HL-60/S4 treated with retinoic acid at 250 ng/mL for 4 days and 3 days (cell line): ENCODE data around the gene PRICKLE1.
"Not testable (repeated sequence)": the region's sequence is repeated elsewhere in the genome, so short reads cannot be mapped to it uniquely, and the experiment has no call there.

Source experiments
- in situ Hi-C: fragments of 300-500 bp; cut with MboI; formaldehyde crosslinking; loops from 2 replicates; pipeline ENCODE4 v1.7.0; 2022; ENCODE audit warnings: low sequenced_read_pairs

PRICKLE1 gene

GRCh38 chr12:42557586-42558172, 31.9 kb downstream of the PRICKLE1 start:
- in situ Hi-C loops: loop anchor here (25.0 kb wide), 1 partner anchor 420 kb away; the partner anchor contains the start of gene GXYLT1

DNA sequence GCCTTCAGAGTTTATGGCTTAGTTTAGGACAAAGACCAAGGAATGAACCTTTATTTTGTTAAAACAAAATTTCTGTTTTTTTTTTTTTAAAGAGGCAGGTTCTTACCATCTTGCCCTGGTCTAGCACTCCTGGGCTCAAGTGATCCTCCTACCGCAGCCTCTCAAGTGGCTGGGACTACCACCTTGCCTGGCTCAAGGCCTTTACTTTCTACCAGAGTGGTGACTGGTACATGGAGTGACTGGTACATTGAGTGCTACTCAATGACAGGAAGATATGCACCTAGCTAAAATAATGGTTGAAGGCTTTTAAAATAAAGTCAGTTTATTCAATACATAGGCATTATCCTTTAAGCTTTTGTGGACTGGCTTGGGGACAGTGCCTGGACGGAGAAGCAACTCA, 32.6 kb downstream of the PRICKLE1 start:
- in situ Hi-C loops: loop anchor here (25.0 kb wide), 1 partner anchor 420 kb away; the partner anchor contains the start of gene GXYLT1

DNA sequence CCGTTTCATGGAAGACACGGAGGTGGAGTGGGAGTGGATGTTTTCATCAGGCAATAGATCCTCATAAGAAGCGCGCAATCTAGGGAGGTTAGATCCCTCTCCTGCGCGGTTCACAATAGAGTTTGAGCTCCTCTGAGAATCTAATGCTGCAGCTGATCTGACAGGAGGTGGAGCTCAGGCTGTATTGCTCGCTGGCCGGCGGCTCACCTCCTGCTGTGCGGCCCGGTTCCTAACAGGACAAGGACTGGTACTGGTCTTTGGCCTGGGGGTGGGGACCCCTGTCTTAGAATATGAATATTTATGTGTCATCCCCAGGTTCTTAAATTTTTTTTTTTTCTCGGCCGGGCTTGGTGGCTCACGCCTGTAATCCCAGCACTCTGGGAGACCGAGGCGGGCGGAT, 36.7 kb downstream of the PRICKLE1 start:
- in situ Hi-C loops: loop anchor here (25.0 kb wide), 1 partner anchor 416 kb away; the partner anchor contains the start of gene GXYLT1

GRCh38 chr12:42550800-42551199, 38.7 kb downstream of the PRICKLE1 start:
- in situ Hi-C loops: loop anchor here (25.0 kb wide), 1 partner anchor 413 kb away; the partner anchor contains the start of gene GXYLT1

DNA sequence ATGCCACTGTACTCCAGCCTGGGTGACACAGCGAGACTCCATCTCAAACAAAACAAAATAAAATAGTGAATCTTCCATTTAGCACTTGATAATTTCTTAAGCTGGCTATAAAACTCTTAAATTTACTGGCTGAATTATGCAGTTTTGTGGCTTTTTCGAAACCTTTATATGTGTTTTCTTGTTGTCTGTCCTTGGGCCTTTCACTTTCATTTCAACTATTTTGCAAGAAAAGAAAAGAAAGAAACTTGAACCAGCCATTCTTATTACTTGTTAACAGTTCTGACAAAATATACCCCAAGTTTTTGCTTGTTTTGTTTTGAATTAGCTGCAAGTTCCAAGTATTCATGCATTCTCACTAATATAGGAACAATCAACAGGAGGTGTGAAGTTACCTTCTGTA, 42.8 kb downstream of the PRICKLE1 start:
- in situ Hi-C loops: no loop called here

GRCh38 chr12:42541965-42542364, 47.6 kb downstream of the PRICKLE1 start:
- in situ Hi-C loops: no loop called here

DNA sequence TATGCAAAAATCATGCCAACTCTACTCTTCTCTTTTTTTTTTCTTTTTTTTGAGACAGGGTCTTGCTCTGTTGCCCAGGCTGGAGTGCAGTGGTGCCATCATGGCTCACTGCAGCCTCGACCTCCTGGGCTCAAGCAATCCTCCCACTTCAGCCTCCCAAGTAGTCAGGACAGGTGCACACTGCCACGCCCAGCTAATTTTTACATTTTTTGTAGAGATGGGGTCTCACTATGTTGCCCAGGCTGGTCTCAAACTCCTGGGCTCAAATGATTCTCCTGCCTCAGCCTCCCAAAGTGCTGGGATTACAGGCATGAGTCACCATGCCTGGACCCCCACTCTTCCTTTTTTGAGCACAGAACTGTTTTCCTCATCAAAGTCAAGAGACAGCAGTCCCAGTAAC, 48.2 kb downstream of the PRICKLE1 start:
- in situ Hi-C loops: not testable (repeated sequence)

- in situ Hi-C loops: no loop called here
These were observed 49.9 kb downstream of the PRICKLE1 start for GRCh38 chr12:42539696-42540095.

GRCh38 chr12:42538203-42538602, 51.3 kb downstream of the PRICKLE1 start:
- in situ Hi-C loops: no loop called here

DNA sequence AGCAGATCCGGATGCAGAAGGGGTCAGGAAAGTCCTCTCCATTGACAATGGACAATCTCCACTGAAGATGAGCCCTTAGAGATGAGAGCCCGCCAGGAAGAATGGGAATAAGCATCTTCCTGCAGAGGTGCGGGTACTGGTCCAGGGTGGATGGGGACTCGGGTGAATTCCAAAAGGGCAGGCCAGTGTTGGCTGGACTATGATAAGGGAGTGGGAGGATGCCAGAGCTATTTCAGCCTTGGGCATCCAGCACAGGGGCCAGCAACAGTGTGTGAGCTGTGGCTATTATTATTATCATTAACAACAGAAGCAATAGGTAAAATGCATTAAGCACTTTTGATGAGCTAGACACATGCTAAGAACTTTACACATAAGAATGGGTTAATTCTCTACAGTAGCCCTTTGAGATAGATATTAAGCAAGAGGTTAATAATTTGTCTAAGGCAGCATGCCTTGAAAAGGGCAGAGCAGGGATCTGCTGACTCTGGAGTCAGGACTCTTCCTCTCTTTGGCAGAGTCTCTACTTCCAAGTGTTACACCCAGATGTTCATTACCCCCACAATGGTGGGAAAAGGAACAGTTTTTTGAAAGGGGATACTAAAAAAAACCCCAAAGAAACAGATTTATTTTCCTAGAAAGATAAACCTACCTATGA, 55.2 kb downstream of the PRICKLE1 start:
- in situ Hi-C loops: no loop called here

DNA sequence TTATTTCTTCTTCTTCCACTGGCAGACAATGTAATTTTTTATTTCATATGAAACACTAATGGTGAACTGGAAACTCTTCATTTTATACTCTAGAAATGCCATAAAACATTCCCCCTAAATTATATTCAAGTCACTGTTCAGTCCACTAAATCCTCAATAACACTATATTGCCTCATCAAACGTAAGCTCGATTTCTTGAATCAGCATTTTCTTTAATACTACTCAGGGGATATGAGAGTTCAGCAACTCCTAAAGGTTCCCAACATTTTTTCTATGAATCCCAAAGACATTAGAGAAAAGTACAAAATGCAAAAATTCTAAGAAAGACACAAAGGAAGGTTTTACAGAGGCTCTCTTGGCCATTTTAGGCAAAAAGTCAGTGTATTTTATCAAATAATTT, 59.3 kb downstream of the PRICKLE1 start:
- in situ Hi-C loops: no loop called here

GRCh38 chr12:42525444-42525843, 64.1 kb downstream of the PRICKLE1 start:
- in situ Hi-C loops: no loop called here

- in situ Hi-C loops: no loop called here
These were observed 64.8 kb downstream of the PRICKLE1 start for GRCh38 chr12:42524716-42525115.

DNA sequence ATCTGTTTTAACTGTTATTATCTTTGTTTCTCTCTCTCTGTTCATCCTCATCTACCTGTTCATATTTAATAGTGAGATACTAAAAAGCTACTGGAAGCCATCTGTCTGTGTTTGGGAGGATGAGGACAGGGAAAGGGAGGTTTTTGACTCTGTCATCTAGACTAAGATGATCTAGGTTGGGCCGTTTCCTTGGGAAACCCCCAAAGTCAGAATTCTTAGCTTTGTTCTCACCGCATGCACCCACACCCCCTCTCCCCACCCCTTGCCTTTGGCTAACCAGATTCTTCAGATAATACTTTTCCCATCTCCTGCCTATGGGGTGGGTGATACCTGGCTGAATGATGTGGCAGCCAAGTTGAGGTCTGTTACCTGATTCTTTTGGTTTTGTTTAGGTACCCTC, 73.0 kb downstream of the PRICKLE1 start:
- in situ Hi-C loops: no loop called here

DNA sequence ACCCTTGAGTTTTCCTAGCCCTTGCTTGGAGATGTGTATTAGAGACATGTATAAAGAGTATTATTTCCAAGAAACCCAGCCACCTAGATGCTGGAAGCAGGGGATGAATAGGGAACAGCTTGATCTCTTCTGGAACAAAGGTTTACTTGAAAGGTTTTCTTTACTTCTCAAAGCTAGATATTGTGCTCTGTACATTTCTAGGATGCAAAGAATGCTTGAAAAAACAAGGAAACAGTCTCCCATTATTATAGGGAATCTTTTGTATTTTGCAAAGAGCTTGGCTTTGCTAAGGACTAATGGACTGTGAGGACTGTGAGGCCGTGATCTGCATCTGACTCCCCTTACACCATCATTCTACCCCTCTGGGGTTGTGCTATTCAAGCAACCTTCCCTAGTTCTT, 77.9 kb downstream of the PRICKLE1 start:
- in situ Hi-C loops: no loop called here

GRCh38 chr12:42510823-42511222, 78.7 kb downstream of the PRICKLE1 start:
- in situ Hi-C loops: no loop called here

DNA sequence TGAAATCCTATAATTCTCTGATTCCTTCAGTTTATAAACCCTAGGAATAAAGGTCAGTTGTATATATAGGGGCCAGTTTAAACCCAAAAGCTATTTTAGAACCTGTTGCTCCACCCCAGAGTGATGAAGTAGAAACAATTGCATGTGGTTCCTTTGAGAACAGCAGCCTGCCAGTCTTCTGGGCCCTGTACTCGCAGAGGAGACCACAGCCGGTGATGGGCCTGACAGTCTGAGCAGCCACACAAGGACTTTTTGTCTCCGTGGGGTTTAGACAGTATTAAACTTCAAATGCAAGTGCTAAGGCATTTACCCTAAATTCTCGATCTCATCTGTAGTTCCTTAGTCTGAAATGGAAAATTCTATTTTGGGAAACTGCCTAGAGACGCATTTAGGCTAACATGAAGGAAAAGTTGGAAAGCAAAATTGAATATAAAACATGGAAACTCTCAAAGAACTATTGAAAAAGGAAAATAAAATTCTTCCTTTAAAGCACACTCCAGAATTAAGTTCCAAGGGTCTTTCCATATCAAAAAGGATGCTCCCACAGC, 80.6 kb downstream of the PRICKLE1 start:
- in situ Hi-C loops: no loop called here

DNA sequence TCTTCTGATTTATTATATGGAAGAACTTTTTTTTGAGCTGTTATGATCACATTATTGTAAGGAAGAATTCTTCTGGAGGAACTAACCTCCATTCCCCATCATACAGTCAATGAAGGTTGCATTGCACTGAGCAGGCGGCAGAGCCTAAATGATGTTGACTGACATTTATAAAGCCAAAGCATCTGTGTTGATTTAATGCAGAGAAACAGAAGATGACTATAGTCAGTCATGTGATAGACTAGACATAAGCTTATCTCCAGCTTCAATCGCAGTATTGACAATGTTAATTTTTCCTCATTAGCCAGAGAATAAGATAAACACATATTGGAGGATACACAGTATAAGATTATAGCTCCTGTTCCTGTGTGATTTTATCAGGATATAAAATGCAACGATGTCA, 82.0 kb downstream of the PRICKLE1 start:
- in situ Hi-C loops: no loop called here

DNA sequence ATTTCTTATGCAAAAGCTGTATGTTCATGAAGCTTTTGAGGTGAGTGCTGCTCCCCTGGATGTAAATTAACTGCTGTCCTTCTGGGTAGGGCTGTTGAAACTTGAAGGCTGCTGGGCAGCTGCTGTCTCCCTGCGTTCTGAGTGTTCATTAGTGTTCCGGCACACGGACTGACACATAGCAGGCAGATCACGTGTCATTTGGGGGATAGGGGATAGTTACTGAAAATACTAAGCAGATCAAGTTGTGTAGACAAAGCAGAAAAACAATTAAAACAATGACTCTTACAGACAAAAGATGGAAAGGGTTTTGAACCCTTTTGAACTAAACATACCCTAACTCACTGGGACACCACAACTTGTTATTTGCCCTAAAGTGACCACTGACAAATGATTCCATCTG, 82.5 kb downstream of the PRICKLE1 start:
- in situ Hi-C loops: no loop called here

DNA sequence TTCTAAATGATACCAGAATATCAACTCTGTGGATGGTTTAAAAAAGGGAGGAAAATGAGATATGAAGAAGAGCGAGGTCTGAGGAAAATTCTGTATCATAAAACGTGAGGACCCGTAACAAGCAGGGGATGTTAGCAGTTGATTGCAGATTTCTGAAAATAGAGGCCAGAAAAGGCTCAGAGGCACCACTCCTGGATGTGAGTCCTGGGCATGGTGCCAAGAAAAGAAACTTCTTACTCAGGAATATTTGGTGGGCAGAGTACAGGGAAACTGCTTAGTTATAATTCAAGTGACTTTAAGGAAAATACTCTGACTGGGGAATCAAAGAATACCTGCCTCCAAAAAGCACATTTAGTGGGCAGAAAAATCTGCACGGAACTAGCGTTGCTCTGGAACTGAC, 85.5 kb downstream of the PRICKLE1 start:
- in situ Hi-C loops: no loop called here

- in situ Hi-C loops: no loop called here
These were observed 86.9 kb downstream of the PRICKLE1 start for GRCh38 chr12:42502682-42503081.

DNA sequence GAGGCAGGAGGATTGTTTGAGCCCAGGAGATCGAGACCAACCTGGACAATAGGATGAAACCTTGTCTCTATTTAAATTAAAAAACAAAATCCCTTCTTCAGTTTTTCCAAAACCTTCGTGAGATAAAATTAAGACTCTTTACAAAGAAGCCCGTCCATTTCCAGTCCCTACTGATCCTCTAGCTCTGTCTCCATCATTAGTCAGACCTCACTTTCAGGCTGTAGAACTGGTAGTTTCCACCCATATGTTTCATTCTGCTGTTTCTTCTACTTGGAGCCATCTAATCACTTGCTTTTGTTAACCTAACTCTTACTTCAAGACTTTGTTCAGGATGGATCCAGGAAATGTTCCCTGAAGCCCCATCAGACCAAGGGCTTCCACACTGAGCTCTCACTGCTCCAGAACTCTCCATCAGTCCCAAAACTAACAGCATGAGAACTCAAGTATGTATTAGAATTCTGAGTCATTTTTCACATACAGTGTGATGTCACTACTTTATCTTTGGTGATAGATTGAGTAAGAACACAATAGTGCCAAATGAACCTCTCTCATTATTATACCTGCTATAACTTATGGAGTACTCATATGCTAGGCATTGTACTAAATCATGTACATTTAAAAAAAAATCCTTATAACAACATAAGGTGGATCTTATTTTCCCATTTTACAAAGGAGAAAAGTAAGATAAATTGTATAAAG, 90.8 kb downstream of the PRICKLE1 start:
- in situ Hi-C loops: no loop called here
